GM15510 (cell line): ENCODE results near the gene PDE4B.

ENCODE experiments used
- POLR2A ChIP-seq: IDR thresholded peaks from 3 replicates; pipeline ENCODE4 v1.6.1; 2011; ENCODE audit warnings: borderline replicate concordance; ENCODE audit not compliant: insufficient read length; ENCODE audit errors: extremely low read depth

Gene PDE4B

DNA sequence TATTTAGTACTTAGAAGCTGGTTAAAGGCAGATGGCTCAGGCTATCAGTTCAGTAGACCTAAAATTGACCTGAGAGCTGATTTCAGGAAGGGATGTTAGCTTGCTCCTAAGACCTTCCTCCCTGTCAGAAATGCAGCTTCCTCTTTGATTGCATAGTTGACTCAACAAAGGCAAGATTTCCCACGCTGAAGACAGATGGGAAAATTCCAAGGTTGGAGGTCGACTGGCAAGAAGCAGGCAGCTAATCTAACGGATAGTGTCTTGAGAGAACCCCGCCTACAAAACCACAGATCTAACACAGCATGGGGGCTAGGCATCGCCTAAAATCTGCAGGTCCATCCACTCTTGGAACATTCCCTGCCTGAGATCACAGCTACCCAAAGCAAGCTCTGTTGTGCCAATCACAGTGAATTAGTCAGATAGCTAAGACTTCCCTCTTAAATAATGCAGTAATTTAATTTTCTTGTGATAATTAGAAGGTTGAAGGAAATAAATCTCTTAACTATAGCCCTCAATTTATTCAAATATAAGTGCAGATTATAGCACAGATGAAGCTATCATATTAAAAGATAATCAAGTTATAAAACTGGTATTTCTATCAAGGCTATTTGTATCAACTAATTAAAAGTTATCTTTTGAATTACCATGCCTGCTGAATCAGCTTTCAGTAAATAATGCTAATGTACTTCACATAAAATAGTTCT is 383.5 kb downstream of the PDE4B start:
- TF ChIP-seq POLR2A, result no peak

GRCh38 chr1:66176832-66177231 is 384.1 kb downstream of the PDE4B start:
- TF ChIP-seq POLR2A, result no peak

DNA sequence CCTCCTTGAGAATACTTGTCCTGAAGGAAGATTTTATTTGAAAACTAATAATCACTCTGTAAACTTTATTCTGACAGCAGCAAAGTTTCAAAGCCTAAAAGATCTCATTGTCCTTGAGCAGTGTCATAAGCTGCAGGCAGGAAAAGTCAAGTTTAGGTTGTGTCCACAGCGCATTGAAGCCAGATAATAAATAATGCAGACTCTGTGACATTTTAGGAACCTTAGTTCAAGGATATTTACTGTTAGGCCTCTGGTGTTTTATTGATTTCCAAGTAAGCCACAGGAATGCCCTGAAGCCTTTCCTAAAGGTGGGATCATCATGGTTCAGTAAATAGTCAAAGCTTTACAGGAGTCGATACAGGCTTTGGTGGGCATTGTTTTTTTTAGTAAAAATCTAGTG is 384.8 kb downstream of the PDE4B start:
- no peak for TF ChIP-seq POLR2A

DNA sequence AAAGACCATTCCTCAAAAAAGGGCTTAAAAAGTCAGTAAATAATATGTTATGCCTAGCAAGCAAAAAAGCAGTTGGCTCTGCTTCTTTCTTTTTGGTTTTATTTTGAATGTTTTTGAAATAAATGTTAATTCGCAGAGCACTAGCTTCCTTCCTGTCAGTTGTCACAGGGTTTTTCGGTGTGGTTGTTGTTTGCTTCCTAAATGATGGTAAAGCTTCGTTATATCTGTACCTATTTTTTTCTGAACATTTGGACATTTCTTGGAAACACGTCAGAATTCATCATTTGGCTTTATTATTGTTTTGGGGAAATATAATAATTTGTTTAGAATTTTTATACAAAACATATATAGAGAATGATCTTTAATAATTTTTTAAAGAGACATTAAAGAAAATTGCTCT is 389.3 kb downstream of the PDE4B start:
- TF ChIP-seq POLR2A, result no peak

- no peak for TF ChIP-seq POLR2A
Measured at GRCh38 chr1:66182551-66183178, 390.0 kb downstream of the PDE4B start.

GRCh38 chr1:66183400-66183799 is 390.7 kb downstream of the PDE4B start:
- TF ChIP-seq POLR2A, result no peak

DNA sequence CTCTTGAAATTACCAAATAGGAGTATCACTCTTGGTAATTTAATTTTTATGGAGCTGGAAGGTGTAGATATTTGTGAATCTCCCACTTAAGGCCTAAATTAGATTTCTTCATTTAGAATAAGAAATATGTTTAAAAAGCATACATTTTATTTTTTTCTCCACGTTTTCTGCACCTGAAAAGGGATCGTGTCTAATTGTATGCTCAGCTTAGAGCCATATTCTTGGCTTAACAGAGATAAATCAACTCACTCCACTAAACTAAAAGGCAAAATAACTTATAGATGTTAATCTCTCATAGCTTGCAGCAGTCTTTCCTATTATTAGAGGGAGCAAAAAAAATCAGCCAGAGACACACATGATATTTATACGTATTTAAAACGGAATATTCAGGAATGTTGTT is 404.4 kb downstream of the PDE4B start:
- no peak for TF ChIP-seq POLR2A

GRCh38 chr1:66197785-66198184 is 405.1 kb downstream of the PDE4B start:
- TF ChIP-seq POLR2A, result no peak

DNA sequence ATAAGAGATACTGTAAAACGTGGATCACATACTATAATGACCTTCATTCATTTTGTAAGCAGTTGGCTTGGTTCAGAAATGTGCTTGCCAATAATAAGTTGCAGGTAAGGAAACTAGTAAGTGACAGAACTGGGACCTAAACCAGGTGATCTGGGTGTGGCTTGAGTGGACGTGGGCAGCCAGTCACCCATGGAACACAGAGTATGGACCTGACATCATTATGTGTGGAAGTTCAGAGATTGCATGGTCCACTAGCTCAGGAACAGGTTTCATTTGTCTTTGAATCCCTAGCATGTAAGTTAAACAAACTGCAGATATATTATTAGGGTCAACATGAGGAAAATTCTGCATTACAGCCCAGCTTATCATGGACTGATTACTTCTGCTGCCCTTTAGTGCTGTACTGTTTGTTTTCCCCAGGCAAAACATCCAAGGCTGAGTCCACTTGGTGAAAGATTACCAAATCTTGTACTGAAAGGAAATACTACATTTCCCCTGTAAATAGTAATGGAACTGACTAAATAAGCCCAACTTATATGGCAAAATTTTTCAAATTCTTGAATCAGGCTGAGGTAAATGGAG is 414.0 kb downstream of the PDE4B start:
- no peak for TF ChIP-seq POLR2A

GRCh38 chr1:66207484-66207883 is 414.8 kb downstream of the PDE4B start:
- no peak for TF ChIP-seq POLR2A

- no peak for TF ChIP-seq POLR2A
Measured at GRCh38 chr1:66208632-66209031, 415.9 kb downstream of the PDE4B start.

GRCh38 chr1:66210635-66211244 is 418.0 kb downstream of the PDE4B start:
- TF ChIP-seq POLR2A, result no peak

DNA sequence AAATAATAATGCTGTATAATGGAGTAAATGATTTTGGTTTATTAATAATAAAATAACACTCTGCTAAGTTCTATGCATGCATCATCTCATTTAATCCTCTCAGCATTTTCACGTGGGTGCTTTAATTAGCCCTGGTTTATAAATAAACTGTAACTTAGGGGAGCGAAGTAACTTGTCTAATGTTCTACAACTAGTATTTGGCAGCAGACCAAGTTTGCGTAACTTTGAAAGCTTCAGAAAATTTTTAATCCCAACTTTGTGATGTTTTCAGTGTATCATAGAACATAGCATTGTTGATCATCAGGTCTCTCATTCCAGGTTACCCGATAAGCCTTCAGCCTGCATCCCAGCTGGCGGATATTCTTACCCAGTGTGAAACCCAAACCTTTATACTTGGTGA is 418.8 kb downstream of the PDE4B start:
- no peak for TF ChIP-seq POLR2A

DNA sequence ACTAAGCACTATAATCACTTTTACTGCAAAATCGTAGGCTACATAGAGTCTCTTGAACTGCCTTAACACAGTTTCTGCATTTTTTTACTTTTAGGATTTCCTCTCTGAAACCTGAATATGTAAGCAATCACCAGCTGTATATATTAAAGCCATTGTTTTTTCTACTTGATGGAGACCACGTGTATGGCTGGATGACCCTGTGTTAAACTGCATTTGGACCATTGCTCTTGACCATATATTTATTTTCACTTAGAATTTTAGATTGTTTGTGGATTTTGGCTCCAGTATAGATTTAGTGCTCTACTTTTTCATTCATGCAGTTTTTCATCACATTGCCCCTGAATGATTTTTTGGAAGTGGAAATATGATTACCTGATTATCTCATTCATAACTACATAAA is 420.8 kb downstream of the PDE4B start:
- TF ChIP-seq POLR2A, result no peak

DNA sequence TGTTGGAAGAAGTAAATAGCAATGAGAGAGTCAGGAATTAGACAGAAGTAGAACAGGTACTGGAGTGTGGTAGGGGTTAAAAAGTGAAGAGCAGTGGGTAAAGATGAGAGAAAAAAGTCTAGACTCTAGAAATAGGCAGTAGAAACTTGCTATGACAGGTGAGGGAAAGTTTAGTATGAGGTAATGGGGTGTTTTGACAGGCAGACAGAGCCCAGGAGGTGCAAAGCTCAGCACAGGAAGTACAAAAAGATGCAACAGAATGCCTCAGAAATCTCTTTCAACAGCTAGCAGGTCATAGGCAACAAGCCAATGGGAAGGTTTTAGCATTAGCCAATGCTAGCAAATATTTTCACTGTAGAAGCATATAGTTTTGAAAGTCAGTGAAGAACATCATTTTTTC is 422.2 kb downstream of the PDE4B start:
- no peak for TF ChIP-seq POLR2A

DNA sequence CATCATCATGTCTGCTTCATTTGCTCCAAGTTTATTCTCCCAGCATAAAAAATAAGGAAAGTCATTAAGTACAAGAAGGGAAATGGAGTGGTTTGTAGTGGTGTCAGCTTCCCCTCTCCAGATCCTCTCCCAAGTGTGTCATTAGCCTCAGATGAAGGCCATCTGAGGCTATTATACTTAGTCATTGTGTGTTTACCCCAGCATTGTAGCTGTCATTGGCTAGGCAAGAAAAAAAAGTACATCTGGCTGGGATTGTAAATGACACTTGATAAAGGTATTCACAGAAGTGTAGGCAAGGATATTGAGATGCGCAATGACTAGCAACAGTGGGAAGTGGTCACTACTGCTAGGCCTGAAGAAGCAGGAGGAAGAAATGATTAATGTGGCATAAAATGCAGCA is 424.3 kb downstream of the PDE4B start:
- TF ChIP-seq POLR2A, result no peak
